GM12878 (cell line): ENCODE measurements around the gene SCAMP4. TPM values are rescaled to one million over a fixed set of nuclear protein-coding genes. Genes with fewer than 3 reads are reported as not detected.

Experiments
- ATAC-seq: fragments of 200-7000 bp; cut with Tn5 transposase; 3 replicates; pipeline ENCODE4 v1.9.1; 2020; ENCODE audit warnings: mild to moderate bottlenecking, moderate library complexity
- BruUV-seq: library from RNA; stranded (reverse); fragments of 400-500 nt; replicated peaks from 2 replicates; lab custom pipeline; 2021; lab: Mats Ljungman, UMichigan
- CTCF ChIA-PET: fragments of 300-600 bp; sonication (Branson Sonifier 250); formaldehyde crosslinking; extraction: SDS; loops from one replicate; lab custom pipeline; 2021; ENCODE audit warnings: inconsistent platforms; lab: Yijun Ruan, JAX
- POLR2A ChIA-PET: fragments of 350-600 bp; formaldehyde crosslinking; extraction: SDS; loops from one replicate; lab custom pipeline; 2021; ENCODE audit warnings: inconsistent platforms; lab: Charles Lee
- RAD21 ChIA-PET: fragments of 300-600 bp; sonication (Branson Sonifier 250); formaldehyde crosslinking; loops from one replicate; lab custom pipeline; 2023; ENCODE audit warnings: antibody characterized with exemption; ENCODE audit not compliant: unreplicated experiment; lab: Charles Lee
- SMC1A ChIA-PET: fragments of 300-600 bp; sonication (Branson Sonifier 250); formaldehyde crosslinking; loops from one replicate; lab custom pipeline; 2023; ENCODE audit not compliant: unreplicated experiment, uncharacterized antibody; lab: Charles Lee
- DNase-seq: peaks from one replicate; pipeline ENCODE4 v3.0.0-alpha.2; 2011; ENCODE audit warnings: low read depth, low spot score
- FAIRE-seq: peaks from 3 replicates; lab custom pipeline; 2011; peaks lifted over from hg19 to GRCh38; lab: Jason Lieb, UNC
- H2AFZ ChIP-seq: 2 replicates; pipeline ENCODE4 v1.6.0; 2011; ENCODE audit warnings: low read depth, low read length, control low read depth; ENCODE audit not compliant: control insufficient read depth
- H3K27ac ChIP-seq: 2 replicates; pipeline ENCODE4 v1.5.1; 2011; ENCODE audit warnings: control low read depth; ENCODE audit not compliant: control insufficient read depth, insufficient read depth
- H3K27me3 ChIP-seq, 2 experiments: replicated peaks in 1 of 2; 2 replicates each; pipeline versions ENCODE4 v1.6.0 to v1.6.1; 2011; ENCODE audit warnings: low read length in 1 of 2; ENCODE audit not compliant: control insufficient read depth in 2 of 2, insufficient read depth in 2 of 2
- H3K36me3 ChIP-seq, 2 experiments: 2 replicates each; pipeline ENCODE4 v1.5.1; 2011; ENCODE audit warnings: low read length in 1 of 2; ENCODE audit not compliant: control insufficient read depth in 2 of 2, insufficient read depth in 2 of 2
- H3K4me1 ChIP-seq: 2 replicates; pipeline ENCODE4 v1.6.1; 2011; ENCODE audit warnings: mild to moderate bottlenecking, low read length, moderate library complexity, mixed read lengths; ENCODE audit not compliant: control insufficient read depth, insufficient read depth
- H3K4me2 ChIP-seq: 2 replicates; pipeline ENCODE4 v1.6.0; 2011; ENCODE audit warnings: control low read depth; ENCODE audit not compliant: control insufficient read depth, insufficient read depth
- H3K4me3 ChIP-seq: fragments of 200-600 bp; sonication (generic); 2 replicates; pipeline ENCODE4 v1.5.1; 2016
- H3K79me2 ChIP-seq: 2 replicates; pipeline ENCODE4 v1.6.0; 2011; ENCODE audit warnings: low read length; ENCODE audit not compliant: control insufficient read depth, insufficient read depth
- H3K9ac ChIP-seq: 2 replicates; pipeline ENCODE4 v1.8.0; 2011; ENCODE audit warnings: low read length, control low read depth, mixed read lengths; ENCODE audit not compliant: control insufficient read depth, insufficient read depth
- H3K9me3 ChIP-seq: replicated peaks from 3 replicates; pipeline ENCODE4 v1.5.1; 2011; ENCODE audit warnings: mild to moderate bottlenecking, low read length; ENCODE audit not compliant: control insufficient read depth, insufficient read depth
- H4K20me1 ChIP-seq: 2 replicates; pipeline ENCODE4 v1.6.0; 2011; ENCODE audit not compliant: control insufficient read depth, insufficient read depth
- CTCF ChIP-seq, 3 experiments: IDR thresholded peaks in 2 of 3; conservative IDR thresholded peaks in 1 of 3; 2 replicates each; pipeline ENCODE4 v1.5.1; 2011; ENCODE audit warnings: low read depth in 3 of 3, low read length in 3 of 3, mild to moderate bottlenecking in 3 of 3, control low read depth in 2 of 3, moderate library complexity in 2 of 3, inconsistent platforms in 1 of 3, mixed read lengths in 1 of 3; ENCODE audit not compliant: control insufficient read depth in 2 of 3, insufficient read depth in 1 of 3; ENCODE audit errors: extremely low read depth in 1 of 3
- EED ChIP-seq: sonication (generic); IDR thresholded peaks from 2 replicates; pipeline ENCODE4 v1.6.1; 2016; ENCODE audit warnings: antibody characterized with exemption, low read depth
- EGR1 ChIP-seq, 2 experiments: IDR thresholded peaks; 1 replicate in 1 of 2; 2 replicates in 1 of 2; pipeline ENCODE4 v1.6.1; 2011 to 2012; ENCODE audit warnings: low read depth in 2 of 2, low read length in 2 of 2, borderline replicate concordance in 1 of 2, mild to moderate bottlenecking in 1 of 2, moderate library complexity in 1 of 2
- HSF1 ChIP-seq: fragments of 150-350 bp; IDR thresholded peaks from 2 replicates; pipeline ENCODE4 v1.6.1; 2014; ENCODE audit warnings: mild to moderate bottlenecking, low read depth, low read length
- JUNB ChIP-seq: IDR thresholded peaks from 2 replicates; pipeline ENCODE4 v1.6.1; 2016; ENCODE audit warnings: antibody characterized with exemption, mild to moderate bottlenecking
- LARP7 ChIP-seq: fragments of 450-650 bp; IDR thresholded peaks from 2 replicates; pipeline ENCODE4 v1.6.1; 2017; ENCODE audit warnings: mild to moderate bottlenecking
- MYB ChIP-seq: fragments of 150-350 bp; IDR thresholded peaks from 2 replicates; pipeline ENCODE4 v1.6.1; 2014; ENCODE audit warnings: mild to moderate bottlenecking, low read depth, low read length, borderline replicate concordance
- MYC ChIP-seq: IDR thresholded peaks from 2 replicates; pipeline ENCODE4 v1.6.1; 2011; ENCODE audit warnings: mild to moderate bottlenecking, low read length, moderate library complexity, inconsistent platforms; ENCODE audit not compliant: insufficient read depth, insufficient replicate concordance, insufficient read length, severe bottlenecking
- SKIL ChIP-seq: fragments of 450-650 bp; IDR thresholded peaks from 2 replicates; pipeline ENCODE4 v1.6.1; 2017; ENCODE audit warnings: mild to moderate bottlenecking, low read depth, inconsistent platforms; ENCODE audit not compliant: poor library complexity, severe bottlenecking
- SREBF1 ChIP-seq: IDR thresholded peaks from 2 replicates; pipeline ENCODE4 v1.6.1; 2012; ENCODE audit warnings: mild to moderate bottlenecking, low read length
- SUPT20H ChIP-seq: IDR thresholded peaks from 2 replicates; pipeline ENCODE4 v1.6.1; 2011; ENCODE audit warnings: low read depth, mild to moderate bottlenecking, low read length, moderate library complexity, borderline replicate concordance; ENCODE audit not compliant: control insufficient read depth
- ZBTB4 ChIP-seq: fragments of 450-650 bp; formaldehyde crosslinking; IDR thresholded peaks from 2 replicates; pipeline ENCODE4 v1.4.0; 2022; ENCODE audit warnings: mild to moderate bottlenecking, moderate library complexity
- WGBS: methylation state at CpG from one replicate; pipeline ENCODE4 v1.1.6; 2016; ENCODE audit warnings: low lambda C conversion rate; ENCODE audit not compliant: insufficient replicate concordance, insufficient coverage; ENCODE audit errors: missing lambda C conversion rate; 5-methylcytosine and 5-hydroxymethylcytosine counted together
- in situ Hi-C: fragments of 300-500 bp; cut with MboI; formaldehyde crosslinking; loops from 9 replicates; pipeline ENCODE4 v1.14.3; 2018; ENCODE audit warnings: mixed read lengths
- intact Hi-C: fragments of 100-400 bp; cut with micrococcal nuclease; formaldehyde crosslinking; loops from one replicate; pipeline ENCODE4 v1.14.2; 2022; ENCODE audit not compliant: unreplicated experiment
- polyA plus RNA-seq, 11 experiments: library from polyadenylated mRNA; depleted of rRNA in 4 of 11; unstranded in 6 of 11; stranded (reverse) in 5 of 11; fragments of >200 nt; fragmentation: Nextera tagmentation in 4 of 11; fragmentation: Illumina TruSeq in 1 of 11; extraction: Ambion mirVana in 4 of 11; extraction: Trizol in 1 of 11; gene quantifications; 1 replicate in 1 of 11; 2 replicates in 10 of 11; pipeline versions ENCODE4 v1.2.1 to v1.2.3, GENCODE V29; 2011 to 2016; ENCODE audit warnings: inconsistent platforms in 2 of 11, missing spikeins in 2 of 11, low read depth in 1 of 11
- total RNA-seq, 4 experiments: library from RNA; depleted of rRNA in 3 of 4; stranded (reverse); fragments of >200 nt in 3 of 4; fragmentation: Illumina TruSeq in 1 of 4; extraction: Trizol in 1 of 4; gene quantifications; 2 replicates each; pipeline versions ENCODE4 v1.2.1 to v1.2.3, GENCODE V29; 2013 to 2021

SCAMP4 gene
- total and polyA plus RNA-seq, 10 of the 15 experiments (the other 5 are each of a cell fraction or from before 2014, with no cell fraction given), result 0.63 to 34.7 (median 12.8) TPM

- H3K9me3 ChIP-seq, result no peaks in the 10 kb centered on the region
- no peaks in the 10 kb centered on the region for H4K20me1 ChIP-seq
- BruUV-seq, result no TSS peak
- no peak overlapping the region for H2AFZ ChIP-seq
- WGBS, result 92% methylated on average over 12 of the region's 12 CpGs
- ATAC-seq (no peak), DNase-seq (no peak), FAIRE-seq (no peak)
- RAD21 ChIA-PET, result no interaction called here
- no peak overlapping the region for H3K9ac ChIP-seq
- no peak overlapping the region for H3K4me2 ChIP-seq
- CTCF ChIA-PET, result no interaction called here
- SMC1A ChIA-PET, result interaction anchor here (0.7 kb wide), 1 partner anchor 50 kb away, joined by 3 read pairs; no protein-coding TSS in a partner anchor
- intact Hi-C loops (no loop called here), in situ Hi-C loops (no loop called here)
- H3K36me3 ChIP-seq, result peaks cover 5 to 29% of the 10 kb centered on the region in 2 experiments; a peak in 3 of 4 replicates
- H3K27ac ChIP-seq, result no peak overlapping the region
- H3K4me1 ChIP-seq, result no peaks in the 10 kb centered on the region
- H3K79me2 ChIP-seq, result peaks cover 24% of the 10 kb centered on the region
- TF ChIP-seq SREBF1 (no peak), JUNB (no peak), MYC (no peak), SUPT20H (no peak), MYB (no peak), ZBTB4 (CRISPR knock-in tag) (no peak), HSF1 (no peak), EGR1 (IDR thresholded peaks at IDR 0.05; ENCODE audit: borderline replicate concordance in 1 of 2, low read depth in 2 of 2, low read length in 2 of 2) (no peak), SKIL (no peak), EED (no peak), CTCF (IDR thresholded peaks at IDR 0.05 in 2 of 3, conservative IDR thresholded peaks at IDR 0.05 in 1 of 3; ENCODE audit: control insufficient read depth in 2 of 3, extremely low read depth in 1 of 3, insufficient read depth in 1 of 3, low read depth in 3 of 3, low read length in 3 of 3) (no peak), LARP7 (no peak)
- H3K27me3 ChIP-seq, result no peaks in the 10 kb centered on the region
- no peak overlapping the region for H3K4me3 ChIP-seq
- POLR2A ChIA-PET, result no interaction called here
Measured at GRCh38 chr19:1956122-1956494, 50.9 kb downstream of the SCAMP4 start.
